ENCODE data around the gene LCE2A. TPM values are rescaled to one million over a fixed set of nuclear protein-coding genes. Genes with fewer than 3 reads are reported as not detected.

LCE2A gene
- total and polyA plus RNA-seq, 2 donors (not counting 1 experiment from before 2014, with no cell fraction given) = not detected

- no peaks in the 10 kb centered on the region for H3K9me3 ChIP-seq (ENCODE audit: control extremely low read depth in 1 of 3, control insufficient read depth in 2 of 3, insufficient read depth in 1 of 3, low read length in 2 of 3)
- H3K27me3 Mint-ChIP-seq = peaks cover 35% of the 10 kb centered on the region
- no peak overlapping the region for H3K4me3 Mint-ChIP-seq
- no peak overlapping the region for H3K27ac ChIP-seq (ENCODE audit: low read length in 2 of 2)
- no peak overlapping the region for H3K27ac Mint-ChIP-seq
- no peaks in the 10 kb centered on the region for H4K20me1 ChIP-seq (ENCODE audit: control insufficient read depth, insufficient read depth, low read length, poor library complexity, severe bottlenecking)
- POLR2A ChIA-PET = no interaction called here
- H3K4me3 ChIP-seq (ENCODE audit: control extremely low read depth in 1 of 5, extremely low read depth in 1 of 5, insufficient read depth in 1 of 5, low read depth in 2 of 5, low read length in 4 of 5) = no peak overlapping the region
- no peak overlapping the region for H3K4me2 ChIP-seq (replicated peaks; ENCODE audit: low read depth, low read length, poor library complexity, severe bottlenecking)
- ATAC-seq (ENCODE audit: low read depth) (no peak), DNase-seq (no peak)
- TF ChIP-seq EZH2 (IDR thresholded peaks at IDR 0.05; ENCODE audit: borderline replicate concordance, insufficient read depth, low read depth, low read length, poor library complexity, severe bottlenecking) (no peak), CTCF (IDR thresholded peaks at IDR 0.05) (no peak)
- no peak overlapping the region for H3K9ac ChIP-seq (ENCODE audit: low read length)
- peaks cover 0 to 9% (median under 1%) of the 10 kb centered on the region in 4 experiments for H3K27me3 ChIP-seq (replicated peaks in 1 of 4; ENCODE audit: control extremely low read depth in 1 of 4, control insufficient read depth in 3 of 4, insufficient read depth in 4 of 4, low read length in 3 of 4)
- CTCF ChIA-PET = no interaction called here
- no peak overlapping the region for H2AFZ ChIP-seq (ENCODE audit: insufficient read depth, low read depth, low read length, poor library complexity, severe bottlenecking)
- no peaks in the 10 kb centered on the region for H3K9me3 Mint-ChIP-seq (ENCODE audit: insufficient read depth)
- no peaks in the 10 kb centered on the region for H3K4me1 Mint-ChIP-seq
- no peaks in the 10 kb centered on the region for H3K4me1 ChIP-seq (ENCODE audit: control insufficient read depth in 2 of 2, insufficient read depth in 2 of 2, low read length in 2 of 2)
- H3K36me3 ChIP-seq (replicated peaks in 1 of 2; ENCODE audit: control extremely low read depth in 1 of 2, control insufficient read depth in 1 of 2, extremely low read depth in 1 of 2, insufficient read depth in 2 of 2, low read length in 1 of 2) = no peaks in the 10 kb centered on the region
- intact Hi-C loops (cut with micrococcal nuclease) = no loop called here
- no peaks in the 10 kb centered on the region for H3K79me2 ChIP-seq (ENCODE audit: control insufficient read depth, insufficient read depth, low read length)
Observed at GRCh38 chr1:152741656-152742055, 43.5 kb downstream of the LCE2A start.

GRCh38 chr1:152743371-152744145, 45.4 kb downstream of the LCE2A start:
- Mint-ChIP-seq H3K27ac (no peak overlapping the region), H3K4me3 (no peak overlapping the region), H3K4me1 (no peaks in the 10 kb centered on the region), H3K9me3 (ENCODE audit: insufficient read depth) (no peaks in the 10 kb centered on the region), H3K27me3 (peaks cover 20% of the 10 kb centered on the region)
- Histone ChIP-seq H3K9me3 (ENCODE audit: control extremely low read depth in 1 of 3, control insufficient read depth in 2 of 3, insufficient read depth in 1 of 3, low read length in 2 of 3) (no peaks in the 10 kb centered on the region), H2AFZ (ENCODE audit: insufficient read depth, low read depth, low read length, poor library complexity, severe bottlenecking) (no peak overlapping the region), H3K4me3 (ENCODE audit: control extremely low read depth in 1 of 5, extremely low read depth in 1 of 5, insufficient read depth in 1 of 5, low read depth in 2 of 5, low read length in 4 of 5) (no peak overlapping the region), H3K27ac (ENCODE audit: low read length in 2 of 2) (no peak overlapping the region), H4K20me1 (ENCODE audit: control insufficient read depth, insufficient read depth, low read length, poor library complexity, severe bottlenecking) (no peaks in the 10 kb centered on the region), H3K27me3 (replicated peaks in 1 of 4; ENCODE audit: control extremely low read depth in 1 of 4, control insufficient read depth in 3 of 4, insufficient read depth in 4 of 4, low read length in 3 of 4) (peaks cover 0 to 4% (median 0%) of the 10 kb centered on the region in 4 experiments), H3K4me2 (replicated peaks; ENCODE audit: low read depth, low read length, poor library complexity, severe bottlenecking) (no peak overlapping the region), H3K36me3 (replicated peaks in 1 of 2; ENCODE audit: control extremely low read depth in 1 of 2, control insufficient read depth in 1 of 2, extremely low read depth in 1 of 2, insufficient read depth in 2 of 2, low read length in 1 of 2) (no peaks in the 10 kb centered on the region), H3K9ac (ENCODE audit: low read length) (no peak overlapping the region), H3K4me1 (ENCODE audit: control insufficient read depth in 2 of 2, insufficient read depth in 2 of 2, low read length in 2 of 2) (no peaks in the 10 kb centered on the region), H3K79me2 (ENCODE audit: control insufficient read depth, insufficient read depth, low read length) (no peaks in the 10 kb centered on the region)
- no CpG with 5 or more reads among the region's 2 CpGs for WGBS (ENCODE audit: insufficient coverage)
- TF ChIP-seq EZH2 (IDR thresholded peaks at IDR 0.05; ENCODE audit: borderline replicate concordance, insufficient read depth, low read depth, low read length, poor library complexity, severe bottlenecking) (no peak), CTCF (IDR thresholded peaks at IDR 0.05) (no peak)
- DNase-seq = no peak
- ATAC-seq (ENCODE audit: low read depth) = no peak
- POLR2A ChIA-PET = no interaction called here
- CTCF ChIA-PET = no interaction called here
- intact Hi-C loops (cut with micrococcal nuclease) = no loop called here
